Thoracic aorta (tissue), 2 donors: ENCODE measurements around the gene KHNYN. TPM values are rescaled to one million over a fixed set of nuclear protein-coding genes. Genes with fewer than 3 reads are reported as not detected.

Experiments used
- ATAC-seq: fragments of 150-250 bp; one replicate; pipeline ENCODE4 v1.8.0; 2017; ENCODE audit warnings: low read depth; ENCODE audit not compliant: insufficient number of reproducible peaks, low FRiP score
- DNase-seq: peaks from one replicate; pipeline ENCODE4 v3.0.0-alpha.2; 2020; ENCODE audit warnings: low spot score
- H3K27ac ChIP-seq, 2 donors: fragments of 200-600 bp; sonication (generic); 1 replicate in 1 of 2; 2 replicates in 1 of 2; pipeline ENCODE4 v1.5.1; 2016; ENCODE audit warnings: mild to moderate bottlenecking in 2 of 2, moderate library complexity in 2 of 2
- H3K27me3 ChIP-seq: fragments of 200-600 bp; sonication (generic); replicated peaks from 2 replicates; pipeline ENCODE4 v1.6.0; 2016; ENCODE audit warnings: mild to moderate bottlenecking; ENCODE audit not compliant: insufficient read depth
- H3K36me3 ChIP-seq: fragments of 200-600 bp; sonication (generic); one replicate; pipeline ENCODE4 v1.5.1; 2016
- H3K4me1 ChIP-seq, 2 donors: fragments of 200-600 bp; sonication (generic); 1 replicate in 1 of 2; 2 replicates in 1 of 2; pipeline versions ENCODE4 v1.5.1 to v1.6.0; 2016; ENCODE audit warnings: low read depth in 2 of 2, mild to moderate bottlenecking in 1 of 2; ENCODE audit not compliant: control insufficient read depth in 1 of 2
- H3K4me3 ChIP-seq: fragments of 200-600 bp; sonication (generic); 2 replicates; pipeline ENCODE4 v1.5.1; 2016; ENCODE audit warnings: mild to moderate bottlenecking
- H3K9me3 ChIP-seq: fragments of 200-600 bp; sonication (generic); 2 replicates; pipeline ENCODE4 v1.5.1; 2016
- CTCF ChIP-seq: fragments of 200-600 bp; sonication (generic); IDR thresholded peaks from one replicate; pipeline ENCODE4 v1.5.1; 2019; ENCODE audit warnings: antibody characterized with exemption
- total RNA-seq, 2 donors: library from RNA; depleted of rRNA; stranded (reverse); fragments of >200 nt; gene quantifications; one replicate each; pipeline versions ENCODE4 v1.1.0 to v1.2.3, GENCODE V29; 2016

KHNYN gene
- total RNA-seq, 2 donors from 2014 or later = 62.8 to 71.6 TPM

- H3K27me3 ChIP-seq = no peaks in the 10 kb centered on the region
- H3K4me3 ChIP-seq = no peak overlapping the region
- H3K27ac ChIP-seq = no peak overlapping the region
- peaks cover 7% of the 10 kb centered on the region for H3K36me3 ChIP-seq
- peaks cover 0 to 9% of the 10 kb centered on the region in 2 donors for H3K4me1 ChIP-seq
- no peak for TF ChIP-seq CTCF
- ATAC-seq = no peak
- no peak for DNase-seq
- H3K9me3 ChIP-seq = no peaks in the 10 kb centered on the region
These were observed 11.3 kb upstream of the KHNYN start for GRCh38 chr14:24418492-24418873.

- Histone ChIP-seq H3K4me1 (peaks cover 4 to 19% of the 10 kb centered on the region in 2 donors), H3K36me3 (no peaks in the 10 kb centered on the region), H3K9me3 (no peaks in the 10 kb centered on the region), H3K27me3 (no peaks in the 10 kb centered on the region), H3K27ac (no peak overlapping the region), H3K4me3 (no peak overlapping the region)
- ATAC-seq (no peak), DNase-seq (no peak)
- no peak for TF ChIP-seq CTCF
These were observed 7.5 kb upstream of the KHNYN start for GRCh38 chr14:24422261-24422660.

- H3K27ac ChIP-seq = no peak overlapping the region
- DNase-seq = no peak
- H3K36me3 ChIP-seq = no peaks in the 10 kb centered on the region
- TF ChIP-seq CTCF = no peak
- no peak for ATAC-seq
- H3K4me3 ChIP-seq = no peak overlapping the region
- no peaks in the 10 kb centered on the region for H3K9me3 ChIP-seq
- H3K4me1 ChIP-seq = peaks cover 4 to 19% of the 10 kb centered on the region in 2 donors
- H3K27me3 ChIP-seq = no peaks in the 10 kb centered on the region
These were observed 6.8 kb upstream of the KHNYN start for GRCh38 chr14:24422694-24423601.

GRCh38 chr14:24425704-24426103, 4.0 kb upstream of the KHNYN start:
- H3K9me3 ChIP-seq = no peaks in the 10 kb centered on the region
- peak overlapping the region in 1 of 2 donors; percentile 3 for H3K27ac ChIP-seq
- no peaks in the 10 kb centered on the region for H3K36me3 ChIP-seq
- H3K4me3 ChIP-seq = no peak overlapping the region
- ATAC-seq = no peak
- no peak for TF ChIP-seq CTCF
- no peaks in the 10 kb centered on the region for H3K27me3 ChIP-seq
- DNase-seq = no peak
- H3K4me1 ChIP-seq = peaks cover 9 to 21% of the 10 kb centered on the region in 2 donors

- TF ChIP-seq CTCF = no peak
- Histone ChIP-seq H3K36me3 (no peaks in the 10 kb centered on the region), H3K4me3 (no peak overlapping the region), H3K9me3 (no peaks in the 10 kb centered on the region), H3K27me3 (no peaks in the 10 kb centered on the region), H3K4me1 (peaks cover 14 to 27% of the 10 kb centered on the region in 2 donors), H3K27ac (no peak overlapping the region)
- no peak for DNase-seq
- no peak for ATAC-seq
These were observed 3.4 kb upstream of the KHNYN start for GRCh38 chr14:24426150-24426911.
